Tongue (tissue), 3 donors: Measurements from ENCODE around the gene SIN3B. TPM values are rescaled to one million over a fixed set of nuclear protein-coding genes. Genes with fewer than 3 reads are reported as not detected.

ENCODE experiments used
- DNase-seq: peaks from one replicate; pipeline ENCODE4 v3.0.0-alpha.2; 2015
- small RNA-seq: library from RNA; depleted of rRNA; stranded (forward); fragments of <200 nt; gene quantifications from one replicate; pipeline ENCODE3, GENCODE V24; 2014; ENCODE audit warnings: low replicate concordance
- total RNA-seq: library from RNA; depleted of rRNA; stranded (reverse); fragments of >200 nt; gene quantifications from one replicate; pipeline ENCODE4 v1.2.3, GENCODE V29; 2014

The SIN3B gene
- total RNA-seq, 1 donor from 2014 or later, result 39.0 TPM

DNA sequence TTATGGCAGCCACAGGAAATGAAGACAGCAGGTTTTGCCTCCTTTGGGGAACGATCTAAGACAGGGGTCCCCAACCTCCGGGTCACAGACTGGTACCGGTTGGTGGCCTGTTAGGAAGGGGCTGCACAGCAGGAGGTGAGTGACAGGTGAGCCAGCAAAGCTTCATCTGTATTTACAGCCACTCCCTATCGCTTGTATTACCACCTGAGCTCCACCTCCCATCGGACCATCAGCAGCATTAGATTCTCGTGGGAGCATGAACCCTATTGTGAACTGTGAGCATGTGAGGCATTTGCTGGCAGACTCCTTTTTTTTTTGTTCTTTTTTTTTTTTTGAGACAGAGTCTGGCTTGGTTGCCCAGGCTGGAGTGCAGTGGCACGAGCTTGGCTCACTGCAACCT is 81.8 kb downstream of the SIN3B start:
- no peak for DNase-seq

DNA sequence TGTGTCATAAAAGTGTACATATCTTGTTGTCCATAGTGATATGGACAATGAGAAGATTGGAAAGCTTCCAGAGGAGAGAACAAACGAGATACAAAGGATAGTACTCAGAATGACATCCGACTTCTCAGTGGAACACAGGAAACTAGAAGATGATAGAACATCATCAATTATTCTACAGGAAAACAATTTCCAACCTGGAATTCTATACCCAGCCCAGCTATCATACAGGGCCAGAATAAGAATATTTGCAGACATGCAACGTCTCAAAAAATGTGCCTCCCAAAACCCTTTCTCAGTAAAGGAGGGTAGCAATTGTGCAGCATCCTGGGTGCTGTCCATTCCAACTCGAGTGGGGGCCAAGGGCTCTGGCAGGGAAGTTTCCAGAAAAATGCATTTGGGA is 83.6 kb downstream of the SIN3B start:
- no peak for DNase-seq

DNA sequence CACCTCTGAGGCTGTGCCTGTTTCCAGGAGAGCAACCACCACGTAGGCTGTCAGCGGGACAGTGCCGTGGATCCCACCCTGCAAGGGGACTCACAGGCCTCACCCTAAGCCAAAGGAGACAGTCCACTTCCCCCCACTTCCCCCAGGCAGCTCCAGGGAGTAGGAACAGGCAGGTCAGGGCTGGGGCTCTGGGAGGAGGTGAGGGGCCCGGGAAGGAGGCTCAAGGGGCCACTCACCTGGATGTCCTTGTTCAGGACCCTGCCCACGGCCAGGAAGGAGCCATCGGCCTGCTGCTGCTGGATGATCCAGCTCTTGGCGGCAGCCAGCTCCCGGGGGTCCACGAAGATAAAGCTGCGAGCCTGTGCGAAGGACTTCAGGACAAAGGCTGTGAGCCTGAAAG is 85.2 kb downstream of the SIN3B start:
- DNase-seq, result no peak

DNA sequence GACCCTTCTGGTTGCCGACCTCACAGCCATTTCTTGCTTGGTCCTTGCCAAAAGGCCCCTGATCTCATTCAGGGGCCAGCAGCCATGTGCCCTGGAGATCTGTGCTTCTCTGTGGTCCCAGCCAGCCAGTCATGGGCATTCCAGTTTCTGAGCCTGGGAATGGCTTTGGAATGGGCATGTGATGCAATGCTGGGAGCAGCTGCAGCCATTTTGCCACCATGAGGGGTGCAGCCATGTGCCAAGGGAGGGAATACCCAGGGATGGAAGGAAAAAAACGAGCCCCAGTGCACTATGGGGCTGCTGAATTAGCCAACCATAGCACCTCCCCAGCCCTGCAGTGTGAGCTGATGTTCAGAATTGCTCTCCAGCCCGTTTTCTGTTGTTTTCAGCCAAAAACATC is 85.9 kb downstream of the SIN3B start:
- no peak for DNase-seq

- no peak for DNase-seq
Observed at GRCh38 chr19:16915734-16916133, 86.5 kb downstream of the SIN3B start.

DNA sequence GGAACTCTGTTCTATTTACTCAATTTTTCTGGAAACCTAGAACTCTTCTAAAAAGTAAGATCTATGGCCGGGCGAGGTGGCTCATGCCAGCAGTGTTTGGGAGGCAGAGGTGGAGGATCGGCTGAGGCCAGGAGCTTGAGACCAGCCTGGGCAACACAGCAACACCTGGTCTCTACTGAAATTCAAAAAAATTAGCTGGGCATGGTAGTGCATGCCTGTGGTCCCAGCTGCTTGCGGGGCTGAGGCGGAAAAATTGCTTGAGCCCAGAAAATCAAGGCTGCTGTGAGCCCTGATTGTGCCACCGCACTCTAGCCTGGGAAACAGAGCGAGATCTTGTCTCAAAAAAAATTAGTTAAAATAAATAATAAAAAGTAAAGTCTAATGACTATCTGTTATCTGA is 88.2 kb downstream of the SIN3B start:
- no peak for DNase-seq

GRCh38 chr19:16919496-16919895 is 90.3 kb downstream of the SIN3B start:
- no peak for DNase-seq

GRCh38 chr19:16920816-16921529 is 91.8 kb downstream of the SIN3B start:
- no peak for DNase-seq

DNA sequence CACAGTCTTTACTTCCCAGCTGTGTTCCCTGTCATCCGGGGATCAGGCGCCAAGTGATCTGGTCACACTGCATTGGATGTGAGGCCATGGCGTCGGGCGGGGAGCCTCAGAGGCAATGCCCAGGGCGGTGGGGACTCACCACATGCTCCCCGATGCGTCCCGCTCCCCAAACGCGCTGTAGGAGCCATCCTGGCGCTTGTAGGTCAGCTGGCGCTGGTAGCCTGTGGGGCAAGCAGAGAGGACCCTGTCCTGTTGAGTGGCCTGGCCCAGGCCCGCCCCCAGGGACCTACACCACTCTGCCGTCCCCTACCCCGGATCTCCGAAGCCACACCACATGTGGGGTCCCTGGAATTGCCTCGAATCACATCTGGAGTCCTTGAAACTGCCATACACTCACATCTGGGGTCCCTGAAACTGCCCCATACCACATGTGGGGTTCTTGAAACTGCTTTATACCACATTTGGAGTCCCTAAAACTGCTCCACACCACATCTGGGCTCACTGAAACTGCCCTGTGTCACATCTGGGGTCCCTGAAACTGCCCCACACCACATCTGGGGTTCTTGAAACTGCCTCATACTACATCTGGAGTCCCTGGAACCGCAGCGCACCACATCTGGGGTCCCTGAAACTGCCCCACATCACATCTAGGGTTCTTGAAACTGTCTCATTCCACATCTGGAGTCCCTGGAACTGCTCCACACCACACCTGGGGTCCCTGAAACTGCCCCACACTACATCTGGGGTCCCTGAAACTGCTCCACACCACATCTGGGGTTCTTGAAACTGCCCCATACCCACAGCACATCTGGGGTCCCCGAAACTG is 92.8 kb downstream of the SIN3B start:
- no peak for DNase-seq

DNA sequence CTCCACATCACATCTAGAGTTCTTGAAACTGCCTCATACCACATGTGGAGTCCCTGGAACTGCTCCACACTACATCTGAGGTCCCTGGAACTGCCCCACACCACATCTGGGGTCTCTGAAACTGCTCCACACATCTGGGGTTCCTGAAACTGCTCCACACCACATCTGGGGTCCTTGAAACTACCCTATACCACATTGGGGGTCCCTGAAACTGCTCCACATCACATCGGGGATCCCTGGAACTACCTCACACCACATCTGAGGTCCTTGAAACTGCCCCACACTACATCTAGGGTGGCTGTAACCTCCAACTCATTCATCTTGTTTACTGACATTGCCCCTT is 93.4 kb downstream of the SIN3B start:
- no peak for DNase-seq

- no peak for DNase-seq
Observed at GRCh38 chr19:16922949-16923348, 93.8 kb downstream of the SIN3B start.

GRCh38 chr19:16927883-16928282 is 98.7 kb downstream of the SIN3B start:
- DNase-seq, result no peak

DNA sequence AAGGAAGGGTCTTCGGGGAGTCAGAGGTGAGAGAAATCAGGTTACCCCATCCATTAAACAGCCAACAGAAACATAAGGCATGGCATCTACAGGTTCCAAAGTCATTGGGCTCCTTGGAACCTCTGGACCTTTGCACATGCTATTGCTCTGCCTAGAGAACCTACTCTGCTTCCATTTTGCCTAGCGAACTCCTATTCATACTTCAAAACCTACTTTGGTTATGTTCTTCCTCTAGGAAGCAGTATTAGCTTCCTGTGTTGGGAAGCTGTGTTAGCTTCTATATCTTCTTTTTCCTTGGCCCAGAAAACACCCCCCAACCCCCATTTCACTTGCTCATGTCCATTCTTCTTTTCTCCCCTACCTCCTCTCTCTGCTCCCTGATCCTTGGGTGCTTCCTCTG is 99.2 kb downstream of the SIN3B start:
- DNase-seq, result no peak

- DNase-seq, result no peak
Observed at GRCh38 chr19:16928916-16929315, 99.7 kb downstream of the SIN3B start.

Small RNA genes within 50 kb of the gene (small RNA-seq; reads per million reads assigned to genes)
- gene AC008737.3 (not detected), gene RN7SL823P (0.05 reads per million), gene RN7SL835P (not detected)

Other genes starting within 250 kb of the SIN3B start
- 5.3 TPM for gene MED26, start 201.2 kb upstream of the SIN3B start, total RNA-seq
- gene SMIM7, start 169.3 kb upstream of the SIN3B start, total RNA-seq, result 67.4 TPM
- 97.2 TPM for gene TMEM38A, start 168.3 kb upstream of the SIN3B start, total RNA-seq
- 0.10 TPM for gene NWD1, start 109.6 kb upstream of the SIN3B start, total RNA-seq
- 1.3 TPM for gene F2RL3, start 59.6 kb downstream of the SIN3B start, total RNA-seq
- gene CPAMD8, start 197.4 kb downstream of the SIN3B start, total RNA-seq, result 6.2 TPM
- gene HAUS8, start 246.1 kb downstream of the SIN3B start, total RNA-seq, result 5.1 TPM
- gene MYO9B, start 246.4 kb downstream of the SIN3B start, total RNA-seq, result 24.1 TPM